HEK293 (cell line): Measurements from ENCODE around the gene BORCS6.

Source experiments
- ATF2 ChIP-seq: fragments of 450-650 bp; formaldehyde crosslinking; IDR thresholded peaks from 2 replicates; pipeline ENCODE4 v1.5.1; 2016; ENCODE audit warnings: missing biosample characterization, missing genetic modification characterization, low read depth
- CTCF ChIP-seq: fragments of 450-650 bp; formaldehyde crosslinking; IDR thresholded peaks from 2 replicates; pipeline ENCODE4 v1.5.1; 2016; ENCODE audit warnings: missing biosample characterization, missing genetic modification characterization
- PBX3 ChIP-seq: sonication (generic); formaldehyde crosslinking; IDR thresholded peaks from 2 replicates; pipeline ENCODE4 v1.8.1; 2022; ENCODE audit warnings: mild to moderate bottlenecking, moderate library complexity, missing genetic modification reagents
- YY1 ChIP-seq: fragments of 450-650 bp; formaldehyde crosslinking; IDR thresholded peaks from 2 replicates; pipeline ENCODE4 v1.5.1; 2018; ENCODE audit warnings: missing biosample characterization, missing genetic modification characterization
- ZBTB8A ChIP-seq: fragments of 450-650 bp; formaldehyde crosslinking; IDR thresholded peaks from 2 replicates; pipeline ENCODE4 v1.5.1; 2016; ENCODE audit warnings: missing biosample characterization, missing genetic modification characterization
- ZNF239 ChIP-seq: fragments of 450-650 bp; formaldehyde crosslinking; IDR thresholded peaks from 2 replicates; pipeline ENCODE4 v1.5.1; 2016; ENCODE audit warnings: missing biosample characterization, missing genetic modification characterization
- ZNF274 ChIP-seq, 2 experiments: fragments of 200-500 bp in 1 of 2; fragments of 450-650 bp in 1 of 2; sonication (Bioruptor generic) in 1 of 2; formaldehyde crosslinking in 1 of 2; IDR thresholded peaks; 2 replicates each; pipeline versions ENCODE4 v1.5.1 to v1.6.1; 2014 to 2016; ENCODE audit warnings: borderline replicate concordance in 1 of 2, inconsistent platforms in 1 of 2, low read length in 1 of 2, missing biosample characterization in 1 of 2, missing genetic modification characterization in 1 of 2
- ZNF280D ChIP-seq: fragments of 450-650 bp; formaldehyde crosslinking; IDR thresholded peaks from 2 replicates; pipeline ENCODE4 v1.5.1; 2016; ENCODE audit warnings: missing biosample characterization, missing genetic modification characterization
- ZNF292 ChIP-seq: fragments of 450-650 bp; formaldehyde crosslinking; IDR thresholded peaks from 2 replicates; pipeline ENCODE4 v1.5.1; 2016; ENCODE audit warnings: low read depth, missing biosample characterization, missing genetic modification characterization, borderline replicate concordance
- ZSCAN5A ChIP-seq: fragments of 450-650 bp; formaldehyde crosslinking; IDR thresholded peaks from 2 replicates; pipeline ENCODE4 v1.5.1; 2016; ENCODE audit warnings: missing biosample characterization, missing genetic modification characterization
- TF ChIP-seq, protein P1 (sequence below): fragments of 450-650 bp; formaldehyde crosslinking; IDR thresholded peaks from 2 replicates; pipeline ENCODE4 v1.5.1; 2016; ENCODE audit warnings: missing biosample characterization, missing genetic modification characterization

- TF ChIP-seq, protein P1, sequence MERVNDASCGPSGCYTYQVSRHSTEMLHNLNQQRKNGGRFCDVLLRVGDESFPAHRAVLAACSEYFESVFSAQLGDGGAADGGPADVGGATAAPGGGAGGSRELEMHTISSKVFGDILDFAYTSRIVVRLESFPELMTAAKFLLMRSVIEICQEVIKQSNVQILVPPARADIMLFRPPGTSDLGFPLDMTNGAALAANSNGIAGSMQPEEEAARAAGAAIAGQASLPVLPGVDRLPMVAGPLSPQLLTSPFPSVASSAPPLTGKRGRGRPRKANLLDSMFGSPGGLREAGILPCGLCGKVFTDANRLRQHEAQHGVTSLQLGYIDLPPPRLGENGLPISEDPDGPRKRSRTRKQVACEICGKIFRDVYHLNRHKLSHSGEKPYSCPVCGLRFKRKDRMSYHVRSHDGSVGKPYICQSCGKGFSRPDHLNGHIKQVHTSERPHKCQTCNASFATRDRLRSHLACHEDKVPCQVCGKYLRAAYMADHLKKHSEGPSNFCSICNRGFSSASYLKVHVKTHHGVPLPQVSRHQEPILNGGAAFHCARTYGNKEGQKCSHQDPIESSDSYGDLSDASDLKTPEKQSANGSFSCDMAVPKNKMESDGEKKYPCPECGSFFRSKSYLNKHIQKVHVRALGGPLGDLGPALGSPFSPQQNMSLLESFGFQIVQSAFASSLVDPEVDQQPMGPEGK (tag by site-specific recombination), result peak; percentile 82
- TF ChIP-seq ZNF280D (tag by site-specific recombination) (0 out of 2 replicates have a peak, but pooled peaks have one; percentile 61), ZNF239 (tag by site-specific recombination) (no peak), CTCF (tag by site-specific recombination) (peak; percentile 24; the same call in 1 of the 2 replicates), ZSCAN5A (tag by site-specific recombination) (0 out of 2 replicates have a peak, but pooled peaks have one; percentile 4), ZNF292 (tag by site-specific recombination) (no peak), ATF2 (tag by site-specific recombination) (no peak), YY1 (tag by site-specific recombination) (peak; percentile 62), ZBTB8A (tag by site-specific recombination) (no peak), PBX3 (CRISPR knock-in tag) (no peak), ZNF274 (IDR thresholded peaks at IDR 0.05; ENCODE audit: low read length) (no peak), ZNF274 (tag by site-specific recombination; IDR thresholded peaks at IDR 0.05; ENCODE audit: borderline replicate concordance) (no peak)
These were observed 31.8 kb upstream of the BORCS6 start for GRCh38 chr17:8221663-8222379.
